NCI-H1930 (cell line): Measurements from ENCODE around the gene PI4KA.
"Not testable (repeated sequence)": the region's sequence is repeated elsewhere in the genome, so short reads cannot be mapped to it uniquely, and the experiment has no call there.

Experiments
- DNase-seq, 2 experiments: peaks; one replicate each; lab custom pipeline; 2025; lab: John Stamatoyannopoulos, UW

PI4KA gene

DNA sequence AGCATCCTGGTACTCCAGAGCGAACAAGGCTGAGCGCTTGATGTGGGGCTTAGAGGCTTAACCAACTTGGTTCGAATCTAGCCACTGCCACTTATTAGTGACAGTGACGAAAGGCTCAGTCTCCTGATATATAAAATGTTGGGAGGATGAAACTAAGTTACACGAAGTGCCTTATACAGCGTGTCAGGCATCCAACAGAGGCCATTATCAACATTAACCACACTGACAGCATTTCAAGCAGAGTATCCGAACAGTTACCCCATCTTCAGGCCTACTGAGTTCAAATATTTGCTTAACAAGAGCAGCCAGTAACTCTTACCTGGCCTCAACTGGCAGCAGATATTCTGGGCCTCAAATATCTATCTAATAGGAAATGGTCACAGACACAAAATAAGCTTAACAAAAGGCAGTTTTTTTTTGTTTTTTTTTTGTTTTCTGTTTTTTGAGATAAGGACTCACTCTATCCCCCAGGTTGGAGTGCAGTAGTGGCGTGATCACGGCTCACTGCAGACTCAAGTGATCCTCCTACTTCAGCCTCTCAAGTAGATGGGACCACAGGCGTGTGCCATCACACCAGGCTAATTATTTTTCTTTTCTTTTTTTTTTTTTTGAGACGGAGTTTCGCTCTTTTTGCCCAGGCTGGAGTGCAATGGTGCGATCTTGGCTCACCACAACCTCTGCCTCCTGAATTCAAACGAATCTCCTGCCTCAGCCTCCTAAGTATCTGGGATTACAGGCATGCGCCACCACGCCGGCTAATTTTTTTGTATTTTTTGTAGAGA, 81.8 kb downstream of the PI4KA start:
- DNase-seq, result no peak

GRCh38 chr22:20775342-20775895, 83.2 kb downstream of the PI4KA start:
- DNase-seq, result no peak

DNA sequence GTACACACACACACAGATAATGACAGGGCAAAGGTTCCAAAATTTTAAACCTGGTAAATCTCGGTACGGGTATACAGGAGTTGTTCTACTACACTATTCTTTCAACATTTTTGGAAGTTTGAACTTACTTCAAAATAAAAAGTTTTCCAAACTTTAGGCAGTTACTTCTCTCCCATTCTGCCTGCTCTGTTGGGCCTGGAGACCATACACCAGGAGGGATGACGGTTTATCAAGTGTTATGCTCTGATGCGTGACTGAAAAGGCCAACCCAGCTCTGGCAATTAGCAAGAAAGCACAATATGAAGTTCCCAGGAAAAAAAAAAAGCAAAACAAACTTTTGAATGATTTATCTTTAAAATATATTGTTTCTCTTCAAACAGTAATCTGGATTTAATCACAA, 83.7 kb downstream of the PI4KA start:
- DNase-seq, result no peak

DNA sequence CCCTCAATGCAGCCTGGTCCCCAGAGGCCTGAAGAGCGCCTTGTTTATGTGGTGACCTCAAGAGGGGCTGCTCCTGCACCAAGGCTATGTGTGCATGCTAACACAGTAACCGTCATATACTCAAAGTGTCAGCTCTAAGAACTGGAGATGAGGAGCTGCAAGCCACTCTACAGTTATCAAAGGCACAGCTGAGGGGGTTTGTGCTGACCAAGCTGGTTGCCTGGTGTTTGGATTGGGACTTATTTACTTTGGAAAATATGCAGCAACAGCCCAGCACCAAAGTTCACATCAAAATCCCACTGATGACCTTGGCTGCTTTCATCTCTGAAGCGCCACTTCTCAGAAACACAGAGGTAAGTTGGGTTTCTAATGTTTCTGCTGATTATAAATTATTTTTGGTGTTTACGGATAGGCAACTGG, 84.8 kb downstream of the PI4KA start, which contains the start of gene SERPIND1:
Gene SERPIND1, plus strand, starts transcription at position 321 of the 420 bp plus-strand sequence. CDS start 5,200 bp downstream, outside the sequence.
- no peak for DNase-seq

- DNase-seq, result no peak
Observed at GRCh38 chr22:20771918-20772625, 86.5 kb downstream of the PI4KA start.

- DNase-seq, result not testable (repeated sequence)
Observed at GRCh38 chr22:20769496-20769826, 89.2 kb downstream of the PI4KA start.

DNA sequence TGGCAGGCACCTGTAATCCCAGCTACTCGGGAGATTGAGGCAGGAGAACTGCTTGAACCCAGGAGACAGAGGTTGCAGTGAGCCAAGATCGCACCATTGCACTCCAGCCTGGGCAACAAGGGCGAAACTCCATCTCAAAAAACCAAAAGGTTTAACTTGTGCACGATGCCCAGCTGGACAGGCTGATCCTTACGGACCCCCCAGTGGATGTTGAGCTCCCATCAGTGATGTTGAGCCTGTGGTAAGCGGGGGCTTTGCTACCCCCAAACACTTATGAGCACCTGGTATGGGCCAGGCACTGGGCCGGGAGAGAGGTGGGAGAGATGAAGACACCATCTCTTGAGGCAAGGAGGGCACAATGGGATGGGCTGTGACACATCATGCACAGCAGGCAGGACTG, 92.1 kb downstream of the PI4KA start:
- DNase-seq, result no peak

DNA sequence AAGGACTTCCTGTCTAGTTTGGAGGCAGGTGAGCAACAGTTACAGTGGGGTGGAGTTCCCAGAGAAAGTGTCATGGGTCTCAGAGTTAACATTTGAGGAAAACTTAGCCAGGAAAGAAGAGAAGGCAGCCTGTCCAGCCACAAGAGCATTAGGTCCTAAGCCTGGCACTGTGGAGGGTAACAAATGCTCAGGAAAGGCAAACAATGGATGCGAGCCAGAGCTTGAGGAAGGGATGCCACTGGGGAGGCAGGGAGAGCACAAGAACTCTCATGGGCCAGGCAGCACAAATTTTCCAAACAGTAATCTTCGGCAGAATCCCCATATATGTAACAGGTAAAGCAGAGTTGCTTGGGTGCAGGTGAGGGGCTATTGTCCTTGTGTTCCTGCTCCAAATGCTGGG, 92.7 kb downstream of the PI4KA start:
- DNase-seq, result no peak

- no peak for DNase-seq
Observed at GRCh38 chr22:20764729-20765128, 93.9 kb downstream of the PI4KA start.

DNA sequence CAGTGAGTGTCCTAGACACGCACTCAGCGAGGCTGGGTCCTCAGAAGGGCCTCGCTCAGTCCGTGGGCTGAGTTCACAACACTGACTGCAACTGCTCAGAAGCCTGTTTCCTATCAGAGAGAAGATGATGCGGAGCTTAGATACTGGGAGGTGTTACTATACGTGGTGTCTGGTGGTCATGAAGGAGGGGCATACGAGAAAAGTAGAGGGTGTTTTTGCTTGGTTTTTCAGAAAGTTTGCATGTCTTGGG, 94.2 kb downstream of the PI4KA start:
- no peak for DNase-seq

DNA sequence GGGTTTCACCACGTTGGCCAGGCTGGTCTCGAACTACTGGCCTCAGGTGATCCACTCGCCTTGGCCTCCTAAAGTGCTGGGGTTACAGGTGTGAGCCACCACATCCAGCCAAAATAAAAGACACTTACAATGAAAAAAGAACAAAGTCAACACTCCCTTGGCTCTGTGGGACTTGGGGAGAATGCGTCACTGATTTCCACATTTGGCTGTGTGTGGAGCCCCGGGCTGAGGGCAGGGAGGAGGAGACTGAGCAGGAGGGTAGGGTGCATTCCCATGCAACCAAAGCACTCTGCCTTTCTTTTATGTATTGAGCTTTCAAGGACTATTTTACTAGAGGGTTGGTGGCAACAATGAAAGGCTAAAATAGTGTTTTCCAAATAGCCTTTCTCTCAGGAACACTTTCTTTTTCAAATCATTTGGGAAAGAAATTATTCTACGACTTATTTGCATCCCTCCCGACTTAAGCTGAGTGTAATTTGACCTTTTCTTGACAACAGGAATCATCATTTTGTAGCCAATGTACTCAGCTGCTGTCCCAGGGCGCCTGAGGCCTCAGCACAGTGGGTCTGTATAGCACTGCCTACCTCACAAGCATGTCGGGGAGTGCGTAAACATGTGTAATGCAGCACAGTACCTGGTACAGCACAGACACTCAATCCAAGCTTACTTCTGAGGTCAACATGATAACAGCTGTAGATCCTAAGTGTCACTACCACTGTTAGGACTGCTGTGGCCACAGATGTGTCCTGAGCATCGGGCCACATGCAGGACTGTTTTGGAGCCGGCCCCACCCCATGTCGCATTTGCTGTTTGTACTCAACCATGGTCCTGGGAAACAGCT, 94.8 kb downstream of the PI4KA start:
- no peak for DNase-seq

- no peak for DNase-seq
Observed at GRCh38 chr22:20762233-20762796, 96.3 kb downstream of the PI4KA start.

- DNase-seq, result no peak
Observed at GRCh38 chr22:20761536-20761935, 97.1 kb downstream of the PI4KA start.

DNA sequence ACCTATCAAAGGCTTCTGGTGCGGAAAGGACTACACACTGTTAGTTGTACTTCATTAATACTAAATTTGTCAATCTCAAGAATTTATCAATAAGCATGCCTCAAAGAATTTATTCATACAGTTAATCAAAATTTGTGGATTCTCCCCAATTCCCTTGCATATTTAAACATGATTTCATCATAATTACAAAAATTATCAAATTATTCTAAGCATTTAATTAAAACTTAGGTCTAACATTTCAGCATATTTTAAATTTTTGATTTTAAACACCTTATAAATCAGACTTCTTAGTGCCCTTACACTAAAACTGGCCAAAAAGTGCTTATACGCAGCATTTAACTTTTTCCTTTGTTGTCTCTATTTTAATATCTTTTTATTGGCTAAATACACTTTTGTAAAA, 98.5 kb downstream of the PI4KA start:
- no peak for DNase-seq

GRCh38 chr22:20758688-20759087, 99.9 kb downstream of the PI4KA start:
- DNase-seq, result no peak

GRCh38 chr22:20756846-20757245, 101.8 kb downstream of the PI4KA start:
- no peak for DNase-seq

DNA sequence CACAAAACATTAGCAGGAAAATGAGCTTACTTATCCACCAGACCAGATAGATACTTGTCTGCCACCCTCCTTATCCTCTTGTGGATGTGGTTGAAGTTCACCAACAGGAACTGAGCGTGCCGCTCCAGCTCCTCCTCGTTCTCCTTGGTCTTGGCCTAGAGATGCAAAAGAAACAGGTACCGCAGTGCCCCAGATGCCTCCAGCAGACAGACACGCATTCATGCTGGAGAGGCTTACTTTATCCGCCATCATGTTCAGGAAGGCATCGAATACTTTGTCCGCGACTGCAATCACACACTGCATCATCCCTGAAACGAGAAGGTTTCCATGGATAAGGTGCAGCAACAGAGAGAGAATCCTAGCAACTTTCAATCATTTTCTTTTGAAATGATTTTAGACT, 105.7 kb downstream of the PI4KA start:
- no peak for DNase-seq

GRCh38 chr22:20752104-20752741, 106.4 kb downstream of the PI4KA start:
- no peak for DNase-seq

DNA sequence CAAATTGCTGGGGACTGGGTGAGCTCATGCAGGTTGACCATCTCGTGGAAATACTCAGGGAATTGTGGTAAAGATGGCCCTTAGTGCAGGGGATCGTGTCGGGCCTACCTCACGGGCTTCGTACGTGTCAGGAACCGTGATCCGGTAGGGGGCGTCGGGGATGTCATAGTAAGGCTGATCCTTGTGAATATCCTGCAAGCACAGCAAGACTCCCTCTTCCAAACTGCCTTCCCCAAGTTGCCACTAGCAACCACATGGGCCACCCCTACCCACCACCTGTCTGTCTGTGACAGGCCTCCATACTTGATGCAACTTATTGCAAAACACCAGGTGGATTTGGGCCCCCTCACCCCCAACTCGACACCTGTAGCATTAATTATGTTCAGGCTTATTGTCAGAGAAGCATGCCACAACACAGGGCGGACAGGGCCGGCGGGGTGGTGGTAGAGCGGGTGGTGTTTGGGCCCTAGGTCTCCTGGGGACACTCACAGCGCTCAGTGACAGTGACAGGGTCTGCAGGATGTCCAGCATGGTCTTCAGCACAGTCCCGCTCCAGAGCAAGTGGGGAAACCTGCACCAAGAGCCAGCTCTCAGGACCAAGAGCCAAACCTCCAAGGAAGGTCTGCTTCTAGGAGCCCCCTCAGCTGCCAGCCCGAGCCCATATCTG, 107.3 kb downstream of the PI4KA start:
- DNase-seq, result no peak

- no peak for DNase-seq
Observed at GRCh38 chr22:20750461-20751184, 108.0 kb downstream of the PI4KA start.

DNA sequence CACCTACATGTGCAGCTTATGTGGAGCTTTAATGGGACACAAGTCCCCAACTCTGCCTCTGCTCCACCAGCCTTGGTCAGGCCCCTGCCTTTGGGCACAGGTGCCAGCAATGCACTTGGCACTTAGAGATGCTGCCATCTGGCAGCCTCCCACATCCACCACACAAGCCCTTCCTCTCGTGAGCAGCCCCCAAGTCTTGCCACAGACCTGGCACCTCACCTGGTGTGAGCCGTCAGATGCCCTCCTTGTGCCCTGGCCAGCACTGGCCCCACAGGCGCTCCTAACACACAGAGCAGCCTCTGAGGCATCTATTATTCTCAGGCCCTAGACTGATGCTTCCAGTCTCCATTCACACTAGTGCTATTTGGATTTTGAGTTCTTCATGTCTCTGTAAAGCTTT, 109.2 kb downstream of the PI4KA start:
- no peak for DNase-seq
